ENCODE results near the gene PPP2R2D. TPM values are rescaled to one million over a fixed set of nuclear protein-coding genes. Genes with fewer than 3 reads are reported as not detected.

PPP2R2D gene
- total and polyA plus RNA-seq, 7 donors, result 18.4 to 44.0 (median 23.8) TPM

DNA sequence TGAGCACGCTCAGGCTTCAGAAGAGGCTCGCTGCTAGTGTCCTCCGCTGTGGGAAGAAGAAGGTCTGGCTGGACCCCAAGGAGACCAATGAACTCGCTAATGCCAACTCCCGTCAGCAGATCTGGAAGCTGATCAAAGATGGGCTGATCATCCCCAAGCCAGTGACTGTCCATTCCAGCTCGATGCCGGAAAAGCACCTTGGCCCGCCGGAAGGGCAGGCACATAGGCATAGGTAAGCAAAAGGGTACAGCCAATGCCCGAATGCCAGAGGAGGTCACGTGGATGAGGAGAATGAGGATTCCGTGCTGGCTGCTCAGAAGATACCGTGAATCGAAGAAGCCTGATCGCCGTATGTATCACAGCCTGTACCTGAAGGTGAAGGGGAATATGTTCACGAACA, 5.7 kb upstream of the PPP2R2D start:
- no peak for TF ChIP-seq POLR2A (IDR thresholded peaks at IDR 0.05)
- TF ChIP-seq, protein P1, sequence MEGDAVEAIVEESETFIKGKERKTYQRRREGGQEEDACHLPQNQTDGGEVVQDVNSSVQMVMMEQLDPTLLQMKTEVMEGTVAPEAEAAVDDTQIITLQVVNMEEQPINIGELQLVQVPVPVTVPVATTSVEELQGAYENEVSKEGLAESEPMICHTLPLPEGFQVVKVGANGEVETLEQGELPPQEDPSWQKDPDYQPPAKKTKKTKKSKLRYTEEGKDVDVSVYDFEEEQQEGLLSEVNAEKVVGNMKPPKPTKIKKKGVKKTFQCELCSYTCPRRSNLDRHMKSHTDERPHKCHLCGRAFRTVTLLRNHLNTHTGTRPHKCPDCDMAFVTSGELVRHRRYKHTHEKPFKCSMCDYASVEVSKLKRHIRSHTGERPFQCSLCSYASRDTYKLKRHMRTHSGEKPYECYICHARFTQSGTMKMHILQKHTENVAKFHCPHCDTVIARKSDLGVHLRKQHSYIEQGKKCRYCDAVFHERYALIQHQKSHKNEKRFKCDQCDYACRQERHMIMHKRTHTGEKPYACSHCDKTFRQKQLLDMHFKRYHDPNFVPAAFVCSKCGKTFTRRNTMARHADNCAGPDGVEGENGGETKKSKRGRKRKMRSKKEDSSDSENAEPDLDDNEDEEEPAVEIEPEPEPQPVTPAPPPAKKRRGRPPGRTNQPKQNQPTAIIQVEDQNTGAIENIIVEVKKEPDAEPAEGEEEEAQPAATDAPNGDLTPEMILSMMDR (IDR thresholded peaks at IDR 0.05), result no peak
- H3K4me1 ChIP-seq, result peaks cover 0 to 6% (median 4%) of the 10 kb centered on the region in 4 donors
- WGBS, 2 donors, result 95% methylated on average over 17 of the region's 17 CpGs
- intact Hi-C loops (cut with DNase I), result no loop called here
- no peaks in the 10 kb centered on the region for H3K36me3 ChIP-seq
- no peak for DNase-seq
- no peak overlapping the region for H3K4me3 ChIP-seq
- H3K9me3 ChIP-seq, result no peaks in the 10 kb centered on the region
- peaks cover 0 to 37% (median 0%) of the 10 kb centered on the region in 3 donors for H3K27me3 ChIP-seq
- no peak overlapping the region for H3K27ac ChIP-seq

DNA sequence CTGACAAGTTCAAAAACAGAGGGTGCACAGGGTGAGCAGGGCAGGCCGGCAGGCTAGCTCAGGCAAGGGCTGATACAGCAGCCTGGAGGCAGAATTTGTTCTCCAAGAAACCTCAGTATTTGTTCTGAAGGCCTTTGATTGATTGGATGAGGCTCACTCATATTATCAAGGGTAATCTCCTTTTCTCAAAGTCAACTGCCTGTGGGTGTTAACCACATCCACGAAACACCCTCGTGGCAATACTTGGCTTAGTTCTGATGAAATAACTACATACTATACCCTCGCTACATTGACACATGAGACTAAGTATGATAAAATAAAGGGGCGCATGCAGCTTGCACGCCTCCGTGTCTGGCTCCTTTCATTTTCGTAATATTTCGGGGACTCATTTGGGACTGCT, 4.4 kb upstream of the PPP2R2D start:
- Histone ChIP-seq H3K27me3 (peaks cover 0 to 30% (median 0%) of the 10 kb centered on the region in 3 donors), H3K4me3 (no peak overlapping the region), H3K4me1 (peaks cover 0 to 8% (median 6%) of the 10 kb centered on the region in 4 donors), H3K36me3 (no peaks in the 10 kb centered on the region), H3K9me3 (no peaks in the 10 kb centered on the region), H3K27ac (no peak overlapping the region)
- intact Hi-C loops (cut with DNase I), result no loop called here
- 72 to 83% methylated on average over 9 of the region's 9 CpGs for WGBS, 2 donors
- TF ChIP-seq EP300 (IDR thresholded peaks at IDR 0.05), result no peak
- no peak for TF ChIP-seq POLR2AphosphoS5 (IDR thresholded peaks at IDR 0.05)
- TF ChIP-seq POLR2A (IDR thresholded peaks at IDR 0.05), result no peak
- TF ChIP-seq, protein P1 (IDR thresholded peaks at IDR 0.05), result no peak
- DNase-seq, result no peak

DNA sequence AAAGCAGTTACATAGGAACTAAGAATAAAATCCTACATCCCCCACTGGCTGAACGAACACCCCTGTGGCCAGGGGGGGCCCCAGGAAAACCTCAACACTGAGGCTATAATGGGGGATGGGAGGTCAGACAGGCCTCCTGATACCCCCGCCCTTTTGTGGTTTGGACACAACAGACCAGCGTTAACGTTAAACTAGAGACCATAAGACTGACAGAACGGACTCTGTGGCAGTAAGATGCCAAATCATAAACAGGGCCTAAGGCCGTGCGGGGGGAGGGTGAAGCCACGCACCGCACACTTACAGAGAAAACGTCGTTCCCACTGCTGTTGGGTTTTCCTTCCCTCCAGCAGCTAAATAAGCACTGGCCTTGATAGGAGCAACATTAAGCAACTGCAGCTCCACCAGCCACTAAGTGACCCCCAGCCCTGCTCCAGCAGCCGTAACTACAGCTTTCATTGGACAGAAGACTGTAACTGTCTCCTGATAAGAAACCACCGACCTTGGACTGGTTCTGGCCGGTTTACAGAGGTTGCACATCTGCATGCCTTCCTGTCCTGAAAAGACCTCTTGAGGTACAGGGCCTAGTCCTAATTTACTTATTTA, 3.4 kb upstream of the PPP2R2D start:
- H3K27me3 ChIP-seq, result peaks cover 0 to 20% (median 0%) of the 10 kb centered on the region in 3 donors

DNA sequence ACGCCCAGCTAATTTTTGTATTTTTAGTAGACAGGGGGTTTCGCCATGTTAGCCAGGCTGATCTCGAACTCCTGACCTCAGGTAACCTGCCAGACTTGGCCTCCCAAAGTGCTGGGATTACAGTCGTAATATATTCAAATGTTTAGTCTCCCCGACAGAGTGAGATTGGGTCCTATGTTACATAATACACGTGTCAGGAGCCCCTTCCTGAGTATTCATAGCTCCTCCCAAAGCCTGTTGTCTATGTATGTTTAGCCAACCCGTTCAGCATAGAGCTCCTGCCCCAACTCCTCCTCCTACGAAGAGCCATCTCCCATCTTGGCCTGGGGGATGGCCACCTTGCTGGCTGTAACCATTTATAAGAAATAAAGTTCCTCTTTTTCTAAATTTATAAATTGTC, 2.7 kb upstream of the PPP2R2D start:
- intact Hi-C loops (cut with DNase I), result no loop called here
- H3K36me3 ChIP-seq, result no peaks in the 10 kb centered on the region
- no peak overlapping the region for H3K27ac ChIP-seq
- WGBS, 2 donors, result 79 to 83% methylated on average over 8 of the region's 8 CpGs
- H3K4me1 ChIP-seq, result peaks cover 0 to 24% (median 21%) of the 10 kb centered on the region in 4 donors
- peaks cover 0 to 17% (median 0%) of the 10 kb centered on the region in 3 donors for H3K27me3 ChIP-seq
- H3K4me3 ChIP-seq, result no peak overlapping the region
- no peak for DNase-seq
- H3K9me3 ChIP-seq, result no peaks in the 10 kb centered on the region
- TF ChIP-seq POLR2A (IDR thresholded peaks at IDR 0.05) (no peak), POLR2AphosphoS5 (IDR thresholded peaks at IDR 0.05) (no peak), EP300 (IDR thresholded peaks at IDR 0.05) (no peak)
- TF ChIP-seq, protein P1 (IDR thresholded peaks at IDR 0.05), result no peak

More for the DNA sequence above, 3.4 kb upstream of the PPP2R2D start:
- H3K4me3 ChIP-seq, result no peak overlapping the region
- no peaks in the 10 kb centered on the region for H3K36me3 ChIP-seq
- no peak overlapping the region for H3K27ac ChIP-seq
- TF ChIP-seq POLR2AphosphoS5 (IDR thresholded peaks at IDR 0.05) (no peak), EP300 (IDR thresholded peaks at IDR 0.05) (no peak), POLR2A (IDR thresholded peaks at IDR 0.05) (no peak)
- TF ChIP-seq, protein P1 (IDR thresholded peaks at IDR 0.05), result no peak
- intact Hi-C loops (cut with DNase I), result no loop called here
- DNase-seq, result no peak
- 36 to 59% methylated on average over 14 of the region's 14 CpGs for WGBS, 2 donors
- no peaks in the 10 kb centered on the region for H3K9me3 ChIP-seq
- peaks cover 0 to 18% (median 14%) of the 10 kb centered on the region in 4 donors for H3K4me1 ChIP-seq

DNA sequence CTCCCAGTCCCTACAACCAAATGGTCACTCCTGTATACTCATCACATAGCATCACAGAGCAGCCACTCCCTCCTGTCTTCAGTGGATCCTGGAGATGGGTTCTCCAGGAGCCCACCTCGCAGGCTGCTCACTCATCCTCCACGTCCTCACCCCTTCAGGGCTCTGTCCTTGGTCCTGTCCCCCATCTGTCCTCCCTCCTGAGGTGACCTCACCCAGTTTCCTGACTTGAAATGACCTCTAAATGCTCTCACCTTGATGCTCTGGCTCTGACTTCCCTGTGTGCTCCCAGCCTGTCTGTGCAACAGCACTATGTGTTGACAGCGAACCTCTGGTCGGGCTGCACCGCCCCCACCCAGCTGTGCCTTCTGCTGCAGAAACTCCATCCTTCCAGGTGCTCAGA, 2.1 kb upstream of the PPP2R2D start:
- intact Hi-C loops (cut with DNase I), result no loop called here
- no peak overlapping the region for H3K4me3 ChIP-seq
- WGBS, 2 donors, result 67 to 79% methylated on average over 5 of the region's 5 CpGs
- H3K4me1 ChIP-seq, result peaks cover 0 to 28% (median 25%) of the 10 kb centered on the region in 4 donors
- H3K27ac ChIP-seq, result no peak overlapping the region
- H3K36me3 ChIP-seq, result no peaks in the 10 kb centered on the region
- TF ChIP-seq EP300 (IDR thresholded peaks at IDR 0.05), result no peak
- TF ChIP-seq, protein P1 (IDR thresholded peaks at IDR 0.05), result no peak
- no peak for TF ChIP-seq POLR2AphosphoS5 (IDR thresholded peaks at IDR 0.05)
- no peak for TF ChIP-seq POLR2A (IDR thresholded peaks at IDR 0.05)
- no peak for DNase-seq
- no peaks in the 10 kb centered on the region for H3K9me3 ChIP-seq
- peaks cover 0 to 17% (median 0%) of the 10 kb centered on the region in 3 donors for H3K27me3 ChIP-seq
